Measurements from ENCODE around the gene FIG4.
A peak's percentile ranks its signal among the peaks of the same experiment; 100 is the strongest.

Gene FIG4

GRCh38 chr6:109762769-109763441, 71.8 kb downstream of the FIG4 start:
- TF ChIP-seq ZFP30 (CRISPR knock-in tag; IDR thresholded peaks at IDR 0.05): no peak
- TF ChIP-seq ARNTL (CRISPR knock-in tag; IDR thresholded peaks at IDR 0.05; ENCODE audit: borderline replicate concordance, low read depth): no peak
- no peak for TF ChIP-seq RARB (CRISPR knock-in tag; IDR thresholded peaks at IDR 0.05)
- TF ChIP-seq ZC3H10 (CRISPR knock-in tag; IDR thresholded peaks at IDR 0.05): no peak
- ATAC-seq: no peak

DNA sequence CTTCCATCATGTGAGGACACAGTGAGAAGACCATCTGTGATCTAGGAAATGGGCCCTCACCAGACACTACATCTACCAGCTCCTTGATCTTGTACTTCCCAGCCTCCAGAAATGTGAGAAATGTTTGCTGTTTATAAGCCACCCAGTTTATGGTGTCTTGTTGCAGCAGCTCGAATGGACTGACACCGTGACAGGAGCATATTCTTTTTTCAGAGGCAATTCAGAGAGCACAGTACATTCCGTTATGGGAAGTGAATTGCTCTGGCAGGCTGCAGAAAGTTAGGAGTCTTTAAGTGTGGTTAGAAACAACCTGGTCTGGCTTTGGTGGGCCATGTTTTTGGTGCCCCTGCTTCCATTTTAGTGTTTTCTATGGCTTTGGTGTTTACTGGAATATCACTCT, 75.1 kb downstream of the FIG4 start:
- no peak for ATAC-seq
- no peak for TF ChIP-seq ARNTL (CRISPR knock-in tag; IDR thresholded peaks at IDR 0.05; ENCODE audit: borderline replicate concordance, low read depth)
- TF ChIP-seq OSR1 (CRISPR knock-in tag; IDR thresholded peaks at IDR 0.05): no peak
- no peak for TF ChIP-seq CSDC2 (CRISPR knock-in tag; IDR thresholded peaks at IDR 0.05)
- TF ChIP-seq ZFP3 (CRISPR knock-in tag; IDR thresholded peaks at IDR 0.05): no peak
- TF ChIP-seq ZFP30 (CRISPR knock-in tag; IDR thresholded peaks at IDR 0.05): no peak
- TF ChIP-seq RARB (CRISPR knock-in tag; IDR thresholded peaks at IDR 0.05): no peak
- no peak for TF ChIP-seq TCF4 (CRISPR knock-in tag; IDR thresholded peaks at IDR 0.05; ENCODE audit: borderline replicate concordance)
- TF ChIP-seq ESRRG (CRISPR knock-in tag; IDR thresholded peaks at IDR 0.05): no peak
- TF ChIP-seq ZNF8 (CRISPR knock-in tag; IDR thresholded peaks at IDR 0.05): no peak
- TF ChIP-seq GLIS3 (CRISPR knock-in tag; IDR thresholded peaks at IDR 0.05): no peak
- TF ChIP-seq PATZ1 (CRISPR knock-in tag; IDR thresholded peaks at IDR 0.05; ENCODE audit: borderline replicate concordance): no peak
- TF ChIP-seq ZNF565 (CRISPR knock-in tag; conservative IDR thresholded peaks at IDR 0.05; ENCODE audit: low read depth): no peak
- TF ChIP-seq ZC3H10 (CRISPR knock-in tag; IDR thresholded peaks at IDR 0.05): no peak

GRCh38 chr6:109767961-109768360, 76.9 kb downstream of the FIG4 start:
- peak; percentile 45; the same call in 2 of the 3 replicates for ATAC-seq
- TF ChIP-seq RARB (CRISPR knock-in tag; IDR thresholded peaks at IDR 0.05): no peak
- no peak for TF ChIP-seq TOX (CRISPR knock-in tag; IDR thresholded peaks at IDR 0.05; ENCODE audit: borderline replicate concordance)
- TF ChIP-seq PATZ1 (CRISPR knock-in tag; IDR thresholded peaks at IDR 0.05; ENCODE audit: borderline replicate concordance): no peak
- TF ChIP-seq CSRNP3 (CRISPR knock-in tag; IDR thresholded peaks at IDR 0.05): no peak
- TF ChIP-seq, protein P1, sequence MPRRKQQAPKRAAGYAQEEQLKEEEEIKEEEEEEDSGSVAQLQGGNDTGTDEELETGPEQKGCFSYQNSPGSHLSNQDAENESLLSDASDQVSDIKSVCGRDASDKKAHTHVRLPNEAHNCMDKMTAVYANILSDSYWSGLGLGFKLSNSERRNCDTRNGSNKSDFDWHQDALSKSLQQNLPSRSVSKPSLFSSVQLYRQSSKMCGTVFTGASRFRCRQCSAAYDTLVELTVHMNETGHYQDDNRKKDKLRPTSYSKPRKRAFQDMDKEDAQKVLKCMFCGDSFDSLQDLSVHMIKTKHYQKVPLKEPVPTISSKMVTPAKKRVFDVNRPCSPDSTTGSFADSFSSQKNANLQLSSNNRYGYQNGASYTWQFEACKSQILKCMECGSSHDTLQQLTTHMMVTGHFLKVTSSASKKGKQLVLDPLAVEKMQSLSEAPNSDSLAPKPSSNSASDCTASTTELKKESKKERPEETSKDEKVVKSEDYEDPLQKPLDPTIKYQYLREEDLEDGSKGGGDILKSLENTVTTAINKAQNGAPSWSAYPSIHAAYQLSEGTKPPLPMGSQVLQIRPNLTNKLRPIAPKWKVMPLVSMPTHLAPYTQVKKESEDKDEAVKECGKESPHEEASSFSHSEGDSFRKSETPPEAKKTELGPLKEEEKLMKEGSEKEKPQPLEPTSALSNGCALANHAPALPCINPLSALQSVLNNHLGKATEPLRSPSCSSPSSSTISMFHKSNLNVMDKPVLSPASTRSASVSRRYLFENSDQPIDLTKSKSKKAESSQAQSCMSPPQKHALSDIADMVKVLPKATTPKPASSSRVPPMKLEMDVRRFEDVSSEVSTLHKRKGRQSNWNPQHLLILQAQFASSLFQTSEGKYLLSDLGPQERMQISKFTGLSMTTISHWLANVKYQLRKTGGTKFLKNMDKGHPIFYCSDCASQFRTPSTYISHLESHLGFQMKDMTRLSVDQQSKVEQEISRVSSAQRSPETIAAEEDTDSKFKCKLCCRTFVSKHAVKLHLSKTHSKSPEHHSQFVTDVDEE (CRISPR knock-in tag; IDR thresholded peaks at IDR 0.05): no peak
- no peak for TF ChIP-seq PPARA (CRISPR knock-in tag; IDR thresholded peaks at IDR 0.05; ENCODE audit: borderline replicate concordance)
- no peak for TF ChIP-seq ZC3H10 (CRISPR knock-in tag; IDR thresholded peaks at IDR 0.05)
- TF ChIP-seq ZNF565 (CRISPR knock-in tag; conservative IDR thresholded peaks at IDR 0.05; ENCODE audit: low read depth): no peak
- no peak for TF ChIP-seq ARNTL (CRISPR knock-in tag; IDR thresholded peaks at IDR 0.05; ENCODE audit: borderline replicate concordance, low read depth)
- no peak for TF ChIP-seq ZFP3 (CRISPR knock-in tag; IDR thresholded peaks at IDR 0.05)
- no peak for TF ChIP-seq GLIS3 (CRISPR knock-in tag; IDR thresholded peaks at IDR 0.05)
- TF ChIP-seq BACH2 (CRISPR knock-in tag; IDR thresholded peaks at IDR 0.05; ENCODE audit: borderline replicate concordance): no peak
- TF ChIP-seq ISL1 (CRISPR knock-in tag; IDR thresholded peaks at IDR 0.05): no peak
- no peak for TF ChIP-seq ZNF70 (CRISPR knock-in tag; IDR thresholded peaks at IDR 0.05)
